Measurements from ENCODE around the gene MRPS14.

The MRPS14 gene

DNA sequence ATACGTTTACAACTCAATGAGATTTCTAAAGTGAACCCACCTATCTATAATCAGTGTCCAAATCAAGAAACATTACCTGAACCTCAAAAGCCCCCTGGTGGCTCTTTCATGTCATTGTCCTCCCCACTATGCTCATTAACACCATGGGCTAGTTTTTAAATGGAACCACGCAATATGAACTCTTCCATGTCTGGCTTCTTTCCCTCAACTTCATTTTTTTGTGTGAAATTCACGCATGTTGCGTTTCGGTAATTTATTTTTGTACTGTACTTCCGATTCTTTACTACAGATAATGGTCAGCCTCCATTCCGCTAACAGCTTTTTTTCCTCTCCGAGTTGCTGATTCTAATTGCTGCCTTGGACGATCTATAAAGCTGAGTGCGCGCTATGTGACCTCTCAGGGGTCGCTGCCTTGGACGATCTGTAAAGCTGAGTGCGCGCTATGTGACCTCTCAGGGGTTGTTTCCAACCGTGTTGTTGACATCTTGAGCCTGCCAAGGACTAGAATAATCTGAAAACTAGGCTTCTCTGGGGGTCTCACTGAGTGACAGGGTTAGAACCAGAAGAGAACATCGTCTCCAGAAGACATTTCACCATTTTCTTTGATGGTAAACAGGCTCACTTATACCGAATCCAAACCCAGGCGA, 24.5 kb downstream of the MRPS14 start:
- no peak for DNase-seq
- Histone ChIP-seq H3K4me1 (peaks cover 0 to 44% (median 16%) of the 10 kb centered on the region in 4 donors), H3K27me3 (no peaks in the 10 kb centered on the region), H3K4me3 (peak overlapping the region; percentile 90 to 95), H3K9me3 (no peaks in the 10 kb centered on the region), H3K27ac (peak overlapping the region; percentile 91 to 97), H3K36me3 (no peaks in the 10 kb centered on the region)
- TF ChIP-seq CTCF (IDR thresholded peaks at IDR 0.05): peak; percentile 71 to 73
- intact Hi-C loops (cut with DNase I; ENCODE audit: low total_unique reads): no loop called here

GRCh38 chr1:174997041-174997440, 26.2 kb downstream of the MRPS14 start:
- no peak for TF ChIP-seq CTCF (IDR thresholded peaks at IDR 0.05)
- H3K27me3 ChIP-seq: no peaks in the 10 kb centered on the region
- DNase-seq: no peak
- no peak overlapping the region for H3K27ac ChIP-seq
- H3K9me3 ChIP-seq: no peaks in the 10 kb centered on the region
- intact Hi-C loops (cut with DNase I; ENCODE audit: low total_unique reads): no loop called here
- no peak overlapping the region for H3K4me3 ChIP-seq
- H3K36me3 ChIP-seq: no peaks in the 10 kb centered on the region
- peaks cover 0 to 29% (median 13%) of the 10 kb centered on the region in 4 donors for H3K4me1 ChIP-seq

DNA sequence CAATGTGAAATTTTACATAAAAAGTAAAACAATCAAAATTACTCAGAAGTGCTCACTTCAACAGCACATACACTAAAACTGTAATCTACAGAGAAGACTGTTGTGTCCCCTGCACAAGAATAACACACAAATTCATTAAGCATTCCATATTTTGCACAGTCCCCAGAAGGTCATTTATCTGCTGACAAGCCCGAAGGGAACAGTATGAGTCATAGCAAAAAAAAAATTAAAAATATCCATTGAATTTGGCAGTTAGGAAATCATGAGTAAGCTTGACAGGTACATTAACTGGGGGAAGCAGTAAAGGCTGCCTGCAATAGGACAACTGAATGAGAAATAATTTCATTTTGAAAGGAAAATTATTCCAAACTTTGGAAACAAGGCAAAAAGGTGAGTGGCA, 26.7 kb downstream of the MRPS14 start:
- no peak for DNase-seq
- intact Hi-C loops (cut with DNase I; ENCODE audit: low total_unique reads): no loop called here
- no peaks in the 10 kb centered on the region for H3K9me3 ChIP-seq
- no peaks in the 10 kb centered on the region for H3K27me3 ChIP-seq
- no peak overlapping the region for H3K27ac ChIP-seq
- H3K36me3 ChIP-seq: no peaks in the 10 kb centered on the region
- peaks cover 0 to 23% (median 9%) of the 10 kb centered on the region in 4 donors for H3K4me1 ChIP-seq
- H3K4me3 ChIP-seq: no peak overlapping the region
- TF ChIP-seq CTCF (IDR thresholded peaks at IDR 0.05): no peak

- Histone ChIP-seq H3K9me3 (no peaks in the 10 kb centered on the region), H3K27me3 (no peaks in the 10 kb centered on the region), H3K36me3 (no peaks in the 10 kb centered on the region), H3K27ac (no peak overlapping the region), H3K4me1 (peaks cover 0 to 18% (median 5%) of the 10 kb centered on the region in 4 donors), H3K4me3 (no peak overlapping the region)
- intact Hi-C loops (cut with DNase I; ENCODE audit: low total_unique reads): no loop called here
- DNase-seq: no peak
- TF ChIP-seq CTCF (IDR thresholded peaks at IDR 0.05): no peak
These were observed 27.3 kb downstream of the MRPS14 start for GRCh38 chr1:174995916-174996315.

DNA sequence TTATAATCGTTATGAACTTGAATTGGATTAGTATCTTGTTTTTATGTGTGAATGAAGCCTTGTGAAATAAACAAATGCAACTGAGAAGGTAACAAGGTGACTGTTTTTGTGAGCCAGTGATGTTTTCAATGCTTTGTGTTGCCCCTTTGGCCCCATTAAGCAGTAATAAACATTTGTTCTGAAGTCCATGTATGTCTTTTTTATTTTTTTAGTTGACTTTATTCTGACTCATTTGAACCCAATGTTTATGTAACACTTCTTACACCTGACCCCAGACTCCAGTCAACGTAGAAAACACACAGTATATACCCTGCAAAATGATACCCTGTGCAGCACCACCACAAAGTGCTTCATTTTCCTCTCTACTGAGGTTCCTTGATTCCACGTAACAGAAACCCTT, 28.1 kb downstream of the MRPS14 start:
- Histone ChIP-seq H3K4me1 (peaks cover 0 to 16% (median 2%) of the 10 kb centered on the region in 4 donors), H3K27me3 (no peaks in the 10 kb centered on the region), H3K27ac (no peak overlapping the region), H3K9me3 (no peaks in the 10 kb centered on the region), H3K4me3 (no peak overlapping the region), H3K36me3 (no peaks in the 10 kb centered on the region)
- intact Hi-C loops (cut with DNase I; ENCODE audit: low total_unique reads): no loop called here
- DNase-seq: no peak
- no peak for TF ChIP-seq CTCF (IDR thresholded peaks at IDR 0.05)

DNA sequence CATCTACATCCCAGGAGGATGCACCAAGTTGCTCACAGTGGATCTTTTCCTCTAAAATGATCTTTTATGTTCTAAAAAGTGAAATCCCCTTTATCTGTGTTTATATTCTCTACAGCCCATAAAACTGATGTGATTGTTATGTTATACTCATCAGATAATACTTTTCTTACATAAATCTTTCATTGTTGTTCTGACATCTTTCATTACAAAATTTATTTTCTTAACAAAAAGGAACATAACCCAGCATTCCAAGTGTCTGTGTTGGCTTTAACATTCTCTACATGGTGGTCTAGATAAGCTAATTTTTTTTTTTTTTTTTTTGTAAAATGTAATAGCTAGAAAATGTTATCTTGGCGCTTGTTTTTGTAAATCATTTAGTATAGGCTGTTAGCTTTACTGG, 31.8 kb downstream of the MRPS14 start:
- no peak for TF ChIP-seq CTCF (IDR thresholded peaks at IDR 0.05)
- Histone ChIP-seq H3K4me3 (no peak overlapping the region), H3K27me3 (no peaks in the 10 kb centered on the region), H3K27ac (no peak overlapping the region), H3K4me1 (peaks cover 0 to 15% (median 2%) of the 10 kb centered on the region in 4 donors), H3K36me3 (no peaks in the 10 kb centered on the region), H3K9me3 (no peaks in the 10 kb centered on the region)
- no peak for DNase-seq
- intact Hi-C loops (cut with DNase I; ENCODE audit: low total_unique reads): no loop called here

Data from tibial artery (tissue), 4 donors.